HL-60 (cell line): Measurements from ENCODE around the gene KRR1.

Experiments
- DNase-seq, 2 experiments: peaks; one replicate each; pipeline ENCODE4 v3.0.0-alpha.2; 2010 to 2020; ENCODE audit warnings: low read depth in 1 of 2, low spot score in 1 of 2
- H3K27ac ChIP-seq: fragments of 250-450 bp; sonication (Bioruptor Pico); replicated peaks from 2 replicates; pipeline ENCODE4 v1.5.1; 2020; ENCODE audit warnings: mild to moderate bottlenecking, moderate library complexity
- H3K27me3 ChIP-seq: fragments of 250-450 bp; sonication (Bioruptor Pico); 2 replicates; pipeline ENCODE4 v1.5.1; 2021; ENCODE audit warnings: mild to moderate bottlenecking, moderate library complexity; ENCODE audit not compliant: insufficient read depth, poor library complexity, severe bottlenecking
- H3K4me3 ChIP-seq: replicated peaks from 2 replicates; pipeline ENCODE4 v1.5.1; 2011; ENCODE audit warnings: mild to moderate bottlenecking, control low read depth, low read length; ENCODE audit not compliant: insufficient read depth
- CTCF ChIP-seq: IDR thresholded peaks from one replicate; pipeline ENCODE4 v1.5.1; 2011; ENCODE audit warnings: low read length, control low read depth, inconsistent platforms; ENCODE audit not compliant: insufficient read depth
- GABPA ChIP-seq: IDR thresholded peaks from 2 replicates; pipeline ENCODE4 v1.6.1; 2012; ENCODE audit warnings: low read depth
- POLR2AphosphoS5 ChIP-seq: IDR thresholded peaks from 2 replicates; pipeline ENCODE4 v1.6.1; 2012; ENCODE audit warnings: low read depth
- REST ChIP-seq: IDR thresholded peaks from 2 replicates; pipeline ENCODE4 v1.6.1; 2012; ENCODE audit warnings: low read depth; ENCODE audit not compliant: insufficient replicate concordance
- SPI1 ChIP-seq: IDR thresholded peaks from 2 replicates; pipeline ENCODE4 v1.6.1; 2012; ENCODE audit warnings: low read depth, mild to moderate bottlenecking, borderline replicate concordance

The KRR1 gene

GRCh38 chr12:75503866-75504265 lies 7.5 kb downstream of the KRR1 start:
- Histone ChIP-seq H3K27me3 (no peaks in the 10 kb centered on the region), H3K27ac (no peak overlapping the region), H3K4me3 (no peak overlapping the region)
- DNase-seq = no peak
- TF ChIP-seq GABPA (no peak), POLR2AphosphoS5 (no peak), SPI1 (no peak), CTCF (no peak), REST (no peak)

- DNase-seq = no peak
- Histone ChIP-seq H3K27me3 (no peaks in the 10 kb centered on the region), H3K27ac (no peak overlapping the region), H3K4me3 (no peak overlapping the region)
- no peak for TF ChIP-seq POLR2AphosphoS5
- TF ChIP-seq CTCF = no peak
- TF ChIP-seq REST = no peak
- no peak for TF ChIP-seq GABPA
- TF ChIP-seq SPI1 = no peak
Measured at GRCh38 chr12:75503459-75503858, 8.0 kb downstream of the KRR1 start.

GRCh38 chr12:75491169-75491568 lies 20.2 kb downstream of the KRR1 start:
- DNase-seq = no peak
- TF ChIP-seq POLR2AphosphoS5 (no peak), REST (no peak), GABPA (no peak), SPI1 (no peak), CTCF (no peak)
- no peak overlapping the region for H3K4me3 ChIP-seq
- H3K27me3 ChIP-seq = no peaks in the 10 kb centered on the region
- no peak overlapping the region for H3K27ac ChIP-seq
